BE2C (cell line): Measurements from ENCODE around the gene LSM12.
"Not testable (repeated sequence)": the region's sequence is repeated elsewhere in the genome, so short reads cannot be mapped to it uniquely, and the experiment has no call there.

Source experiments
- DNase-seq: peaks from one replicate; pipeline ENCODE4 v3.0.0-alpha.2; 2020
- H3K27me3 ChIP-seq: fragments of 250-450 bp; sonication (Bioruptor Pico); 2 replicates; pipeline ENCODE4 v1.5.1; 2020; ENCODE audit warnings: mild to moderate bottlenecking
- H3K36me3 ChIP-seq: fragments of 250-450 bp; sonication (Bioruptor Pico); 2 replicates; pipeline ENCODE4 v1.5.1; 2020; ENCODE audit warnings: mild to moderate bottlenecking
- H3K4me1 ChIP-seq: fragments of 250-450 bp; sonication (Bioruptor Pico); 2 replicates; pipeline ENCODE4 v1.5.1; 2020
- H3K4me3 ChIP-seq: 2 replicates; pipeline ENCODE4 v1.5.1; 2011; ENCODE audit warnings: low read depth, low read length
- H3K9me3 ChIP-seq: fragments of 250-450 bp; sonication (Bioruptor Pico); 2 replicates; pipeline ENCODE4 v1.5.1; 2020
- CTCF ChIP-seq: IDR thresholded peaks from 2 replicates; pipeline ENCODE4 v1.5.1; 2012; ENCODE audit warnings: mild to moderate bottlenecking, low read depth, low read length

The LSM12 gene

GRCh38 chr17:44043272-44043696, 23.2 kb downstream of the LSM12 start:
- Histone ChIP-seq H3K27me3 (no peaks in the 10 kb centered on the region), H3K36me3 (peaks cover 35% of the 10 kb centered on the region), H3K9me3 (no peaks in the 10 kb centered on the region), H3K4me1 (peaks cover 8% of the 10 kb centered on the region), H3K4me3 (no peak overlapping the region)
- DNase-seq = no peak
- TF ChIP-seq CTCF = no peak

- no peaks in the 10 kb centered on the region for H3K27me3 ChIP-seq
- peaks cover 41% of the 10 kb centered on the region for H3K36me3 ChIP-seq
- no peaks in the 10 kb centered on the region for H3K9me3 ChIP-seq
- no peak for TF ChIP-seq CTCF
- no peak overlapping the region for H3K4me3 ChIP-seq
- H3K4me1 ChIP-seq = peaks cover 8% of the 10 kb centered on the region
- no peak for DNase-seq
Measured at GRCh38 chr17:44039829-44040635, 26.4 kb downstream of the LSM12 start.

- peak; percentile 32 for DNase-seq
- H3K9me3 ChIP-seq = no peaks in the 10 kb centered on the region
- H3K4me3 ChIP-seq = no peak overlapping the region
- no peak for TF ChIP-seq CTCF
- H3K4me1 ChIP-seq = peaks cover 8% of the 10 kb centered on the region
- peaks cover 50% of the 10 kb centered on the region for H3K36me3 ChIP-seq
- H3K27me3 ChIP-seq = no peaks in the 10 kb centered on the region
Measured at GRCh38 chr17:44038604-44039011, 27.9 kb downstream of the LSM12 start.

GRCh38 chr17:44037471-44037870, 29.0 kb downstream of the LSM12 start:
- Histone ChIP-seq H3K36me3 (peaks cover 59% of the 10 kb centered on the region), H3K27me3 (no peaks in the 10 kb centered on the region), H3K4me3 (no peak overlapping the region), H3K9me3 (no peaks in the 10 kb centered on the region), H3K4me1 (peaks cover 8% of the 10 kb centered on the region)
- TF ChIP-seq CTCF = no peak
- no peak for DNase-seq

GRCh38 chr17:44034688-44035087, 31.8 kb downstream of the LSM12 start:
- H3K27me3 ChIP-seq, H3K4me3 ChIP-seq, DNase-seq, H3K9me3 ChIP-seq, H3K4me1 ChIP-seq: not testable (repeated sequence)
- H3K36me3 ChIP-seq = peaks cover 63% of the 10 kb centered on the region

- peaks cover 60% of the 10 kb centered on the region for H3K36me3 ChIP-seq
- no peak for TF ChIP-seq CTCF
- H3K4me1 ChIP-seq = no peaks in the 10 kb centered on the region
- H3K27me3 ChIP-seq = no peaks in the 10 kb centered on the region
- no peak for DNase-seq
- no peaks in the 10 kb centered on the region for H3K9me3 ChIP-seq
- H3K4me3 ChIP-seq = no peak overlapping the region
Measured at GRCh38 chr17:44033861-44034408, 32.5 kb downstream of the LSM12 start.
